Measurements from ENCODE around the gene AJAP1. TPM values are rescaled to one million over a fixed set of nuclear protein-coding genes. Genes with fewer than 3 reads are reported as not detected.

The AJAP1 gene
- total and polyA plus RNA-seq, 2 of the 8 experiments (the other 6 are each of a cell fraction or from before 2014, with no cell fraction given), result 1.9 to 6.2 TPM

- Histone ChIP-seq H3K4ac (replicated peaks; ENCODE audit: insufficient read length, low read depth, low read length) (no peak overlapping the region), H4K91ac (replicated peaks; ENCODE audit: insufficient read length, low read length) (no peak overlapping the region), H3K27me3 (replicated peaks in 1 of 4; ENCODE audit: control insufficient read depth in 3 of 4, extremely low read depth in 1 of 4, insufficient read depth in 3 of 4, low read length in 3 of 4) (no peaks in the 10 kb centered on the region), H2BK5ac (ENCODE audit: low read depth, low read length) (no peak overlapping the region), H3K18ac (ENCODE audit: extremely low read depth, low read length) (no peak overlapping the region), H3K56ac (replicated peaks; ENCODE audit: insufficient read length, low read depth, low read length) (no peak overlapping the region), H3K79me1 (ENCODE audit: low read depth, low read length) (no peaks in the 10 kb centered on the region), H4K5ac (ENCODE audit: insufficient read length, low read depth, low read length) (no peak overlapping the region), H2BK120ac (replicated peaks; ENCODE audit: low read depth, low read length) (no peak overlapping the region), H3K23ac (ENCODE audit: insufficient read length) (no peak overlapping the region), H3K27ac (ENCODE audit: low read depth, low read length) (no peak overlapping the region), H2BK12ac (ENCODE audit: low read depth, low read length) (no peak overlapping the region), H3K14ac (ENCODE audit: insufficient read length) (no peak overlapping the region), H3K4me1 (replicated peaks in 1 of 4; ENCODE audit: control insufficient read depth in 3 of 4, insufficient read depth in 4 of 4, low read length in 3 of 4) (no peaks in the 10 kb centered on the region), H3K79me2 (ENCODE audit: control insufficient read depth in 1 of 2, insufficient read depth in 2 of 2, low read length in 2 of 2) (no peaks in the 10 kb centered on the region), H3K4me3 (ENCODE audit: extremely low read depth in 1 of 4, insufficient read depth in 2 of 4, low read depth in 3 of 4, low read length in 4 of 4) (no peak overlapping the region), H2BK15ac (ENCODE audit: low read length) (no peak overlapping the region), H3K4me2 (ENCODE audit: insufficient read depth in 1 of 2, low read depth in 2 of 2, low read length in 2 of 2) (no peak overlapping the region), H2BK20ac (ENCODE audit: low read length) (no peak overlapping the region), H2AK5ac (ENCODE audit: low read depth, low read length) (no peak overlapping the region), H3K9ac (replicated peaks in 1 of 4; ENCODE audit: extremely low read depth in 1 of 4, low read depth in 3 of 4, low read length in 3 of 4) (no peak overlapping the region), H4K8ac (ENCODE audit: extremely low read depth, insufficient read depth, low read length) (no peak overlapping the region), H3K23me2 (ENCODE audit: low read depth, low read length) (no peaks in the 10 kb centered on the region), H4K20me1 (replicated peaks in 1 of 2; ENCODE audit: control insufficient read depth in 1 of 2, insufficient read depth in 2 of 2, low read length in 2 of 2) (no peaks in the 10 kb centered on the region), H2AFZ (ENCODE audit: low read length) (no peak overlapping the region), H3K36me3 (ENCODE audit: control insufficient read depth in 2 of 4, insufficient read depth in 4 of 4, low read length in 3 of 4) (no peaks in the 10 kb centered on the region; a peak in 1 of 8 replicates), H3K9me3 (ENCODE audit: insufficient read depth in 2 of 2, low read depth in 1 of 2, low read length in 1 of 2) (peaks cover 3 to 17% of the 10 kb centered on the region in 2 experiments; a peak in 2 of 4 replicates)
- 95% methylated on average over 9 of the region's 9 CpGs; no CpG with 5 or more reads in 1 of the 2 experiments for WGBS, 2 experiments (ENCODE audit: extremely low coverage in 1 of 2, insufficient coverage in 1 of 2, insufficient read length in 1 of 2, insufficient replicate concordance in 2 of 2, low coverage in 1 of 2, low lambda C conversion rate in 2 of 2, missing lambda C conversion rate in 1 of 2)
- FAIRE-seq (no peak), DNase-seq (ENCODE audit: low read depth in 1 of 2, low spot score in 2 of 2) (no peak)
- ChIA-PET POLR2A (ENCODE audit: partially characterized antibody) (no interaction called here), CTCF (ENCODE audit: partially characterized antibody) (interaction anchor here (1.4 kb wide), 1 partner anchor 24 kb away, joined by 4 read pairs; no protein-coding TSS in a partner anchor)
- TF ChIP-seq BRCA1 (IDR thresholded peaks at IDR 0.05; ENCODE audit: low read depth, low read length), result no peak
- TF ChIP-seq TEAD4 (IDR thresholded peaks at IDR 0.05; ENCODE audit: low read depth, low read length), result no peak
- no peak for TF ChIP-seq RXRA (IDR thresholded peaks at IDR 0.05; ENCODE audit: insufficient read depth, low read depth, low read length)
- no peak for TF ChIP-seq NRF1 (IDR thresholded peaks at IDR 0.05; ENCODE audit: low read depth, low read length)
- TF ChIP-seq SP1 (IDR thresholded peaks at IDR 0.05; ENCODE audit: low read depth, low read length), result no peak
- TF ChIP-seq HDAC6 (IDR thresholded peaks at IDR 0.05; ENCODE audit: low read depth, low read length), result no peak
- no peak for TF ChIP-seq MAFK (IDR thresholded peaks at IDR 0.05; ENCODE audit: low read depth, low read length)
- TF ChIP-seq RBBP5 (IDR thresholded peaks at IDR 0.05; ENCODE audit: borderline replicate concordance, low read depth, low read length), result no peak
- no peak for TF ChIP-seq GTF2F1 (IDR thresholded peaks at IDR 0.05; ENCODE audit: borderline replicate concordance, low read depth, low read length)
- no peak for TF ChIP-seq BACH1 (IDR thresholded peaks at IDR 0.05; ENCODE audit: low read length)
- no peak for TF ChIP-seq JUND (IDR thresholded peaks at IDR 0.05; ENCODE audit: low read length)
- no peak for TF ChIP-seq SRF (IDR thresholded peaks at IDR 0.05; ENCODE audit: low read depth, low read length)
- TF ChIP-seq POLR2A (IDR thresholded peaks at IDR 0.05; ENCODE audit: control extremely low read depth in 1 of 2, low read depth in 2 of 2, low read length in 2 of 2), result no peak
- TF ChIP-seq RFX5 (IDR thresholded peaks at IDR 0.05; ENCODE audit: borderline replicate concordance, low read depth, low read length), result no peak
- no peak for TF ChIP-seq SP4 (IDR thresholded peaks at IDR 0.05; ENCODE audit: low read length)
- TF ChIP-seq CBX5 (IDR thresholded peaks at IDR 0.05; ENCODE audit: low read depth, low read length), result no peak
- no peak for TF ChIP-seq FOSL1 (IDR thresholded peaks at IDR 0.05; ENCODE audit: insufficient read depth, low read depth, low read length)
- no peak for TF ChIP-seq SIRT6 (IDR thresholded peaks at IDR 0.05; ENCODE audit: low read length)
Observed at GRCh38 chr1:4676253-4676652, 21.8 kb downstream of the AJAP1 start.

All from H1 (cell line).